H9 (cell line): ENCODE measurements around the gene MST1. TPM values are rescaled to one million over a fixed set of nuclear protein-coding genes. Genes with fewer than 3 reads are reported as not detected.

Experiments used
- DNase-seq: peaks from one replicate; pipeline ENCODE4 v3.0.0-alpha.2; 2017
- H2AFZ ChIP-seq: one replicate; pipeline ENCODE4 v1.6.1; 2013; ENCODE audit warnings: mild to moderate bottlenecking, low read length, control low read depth, moderate library complexity
- H2AK5ac ChIP-seq: 2 replicates; pipeline ENCODE4 v1.6.1; 2013; ENCODE audit warnings: low read length, control low read depth, mixed read lengths; ENCODE audit not compliant: insufficient read length
- H2BK120ac ChIP-seq: one replicate; pipeline ENCODE4 v1.6.1; 2013; ENCODE audit warnings: low read depth, mild to moderate bottlenecking, low read length, control low read depth, inconsistent platforms; ENCODE audit not compliant: poor library complexity, severe bottlenecking
- H2BK12ac ChIP-seq: 2 replicates; pipeline ENCODE4 v1.6.1; 2013; ENCODE audit warnings: low read length, control low read depth, mixed read lengths, low read depth; ENCODE audit not compliant: insufficient read length
- H2BK15ac ChIP-seq: 2 replicates; pipeline ENCODE4 v1.6.1; 2013; ENCODE audit warnings: low read depth, low read length, control low read depth
- H2BK20ac ChIP-seq: one replicate; pipeline ENCODE4 v1.6.1; 2013; ENCODE audit warnings: low read depth, mild to moderate bottlenecking, low read length, control low read depth, inconsistent platforms; ENCODE audit not compliant: poor library complexity, severe bottlenecking
- H2BK5ac ChIP-seq: 2 replicates; pipeline ENCODE4 v1.6.1; 2013; ENCODE audit warnings: low read length, control low read depth, mixed read lengths; ENCODE audit not compliant: insufficient read length
- H3K14ac ChIP-seq: 2 replicates; pipeline ENCODE4 v1.6.1; 2013; ENCODE audit warnings: low read length, control low read depth; ENCODE audit not compliant: insufficient read depth
- H3K18ac ChIP-seq: 2 replicates; pipeline ENCODE4 v1.6.1; 2013; ENCODE audit warnings: low read depth, mild to moderate bottlenecking, mixed read lengths, low read length, control low read depth; ENCODE audit not compliant: insufficient read length
- H3K23ac ChIP-seq: 2 replicates; pipeline ENCODE4 v1.6.1; 2013; ENCODE audit warnings: low read length, control low read depth, mixed read lengths, low read depth; ENCODE audit not compliant: insufficient read length
- H3K23me2 ChIP-seq: 2 replicates; pipeline ENCODE4 v1.6.1; 2013; ENCODE audit warnings: low read depth, mild to moderate bottlenecking, mixed read lengths, low read length, control low read depth; ENCODE audit not compliant: insufficient read length, poor library complexity, severe bottlenecking
- H3K27ac ChIP-seq: 2 replicates; pipeline ENCODE4 v1.5.1; 2013; ENCODE audit warnings: low read length, control low read depth, mixed read lengths, low read depth; ENCODE audit not compliant: insufficient read length
- H3K27me3 ChIP-seq: 2 replicates; pipeline ENCODE4 v1.6.1; 2013; ENCODE audit warnings: low read length, control low read depth, inconsistent platforms; ENCODE audit not compliant: insufficient read depth
- H3K4ac ChIP-seq: 2 replicates; pipeline ENCODE4 v1.6.1; 2013; ENCODE audit warnings: low read depth, mild to moderate bottlenecking, control low read depth, inconsistent platforms, low read length, moderate library complexity
- H3K4me1 ChIP-seq: 2 replicates; pipeline ENCODE4 v1.6.1; 2013; ENCODE audit warnings: low read length, control low read depth, inconsistent platforms; ENCODE audit not compliant: insufficient read depth
- H3K4me2 ChIP-seq: 2 replicates; pipeline ENCODE4 v1.6.1; 2013; ENCODE audit warnings: low read length, control low read depth, mixed read lengths; ENCODE audit not compliant: insufficient read length, insufficient read depth
- H3K56ac ChIP-seq: 2 replicates; pipeline ENCODE4 v1.6.1; 2013; ENCODE audit warnings: low read depth, mild to moderate bottlenecking, mixed read lengths, low read length, control low read depth; ENCODE audit not compliant: insufficient read length
- H3K79me1 ChIP-seq: 2 replicates; pipeline ENCODE4 v1.6.1; 2013; ENCODE audit warnings: low read depth, mild to moderate bottlenecking, moderate library complexity, low read length, control low read depth, inconsistent platforms; ENCODE audit not compliant: insufficient read depth, poor library complexity, severe bottlenecking
- H3K79me2 ChIP-seq: 2 replicates; pipeline ENCODE4 v1.6.1; 2013; ENCODE audit warnings: low read length, control low read depth, inconsistent platforms; ENCODE audit not compliant: insufficient read depth
- H3K9ac ChIP-seq: 2 replicates; pipeline ENCODE4 v1.6.1; 2013; ENCODE audit warnings: low read length, control low read depth, mixed read lengths; ENCODE audit not compliant: insufficient read length; ENCODE audit errors: extremely low read depth
- H3K9me3 ChIP-seq: one replicate; pipeline ENCODE4 v1.6.1; 2013; ENCODE audit warnings: low read depth, low read length, inconsistent platforms; ENCODE audit not compliant: control insufficient read depth
- H3T11ph ChIP-seq: one replicate; pipeline ENCODE4 v1.6.1; 2013; ENCODE audit warnings: mild to moderate bottlenecking, low read length, control low read depth, inconsistent platforms
- H4K20me1 ChIP-seq: one replicate; pipeline ENCODE4 v1.6.1; 2013; ENCODE audit not compliant: control insufficient read depth, insufficient read length, insufficient read depth
- H4K5ac ChIP-seq: 2 replicates; pipeline ENCODE4 v1.6.1; 2013; ENCODE audit warnings: low read depth, mild to moderate bottlenecking, mixed read lengths, low read length, control low read depth; ENCODE audit not compliant: insufficient read length
- H4K8ac ChIP-seq: replicated peaks from 2 replicates; pipeline ENCODE4 v1.6.1; 2013; ENCODE audit warnings: low read length, control low read depth, mixed read lengths, low read depth; ENCODE audit not compliant: insufficient read length
- H4K91ac ChIP-seq: 2 replicates; pipeline ENCODE4 v1.6.1; 2013; ENCODE audit warnings: low read depth, mild to moderate bottlenecking, moderate library complexity, mixed read lengths, low read length, control low read depth; ENCODE audit not compliant: insufficient read length
- H3K27ac Mint-ChIP-seq, 3 experiments: 2 replicates in 2 of 3; 3 replicates in 1 of 3; pipeline ENCODE4 v1.8.0; 2020 to 2021; ENCODE audit warnings: mixed read lengths in 3 of 3, mild to moderate bottlenecking in 1 of 3, moderate library complexity in 1 of 3
- H3K27me3 Mint-ChIP-seq: 2 replicates; pipeline ENCODE4 v1.8.0; 2021; ENCODE audit warnings: low read depth, mild to moderate bottlenecking, moderate library complexity, mixed read lengths
- H3K36me3 Mint-ChIP-seq, 3 experiments: 2 replicates in 2 of 3; 3 replicates in 1 of 3; pipeline ENCODE4 v1.8.0; 2020 to 2021; ENCODE audit warnings: low read depth in 3 of 3, mixed read lengths in 3 of 3; ENCODE audit not compliant: insufficient read depth in 1 of 3
- H3K4me1 Mint-ChIP-seq, 2 experiments: 2 replicates each; pipeline ENCODE4 v1.8.0; 2020; ENCODE audit warnings: mixed read lengths in 2 of 2
- H3K4me3 Mint-ChIP-seq, 2 experiments: 2 replicates in 1 of 2; 3 replicates in 1 of 2; pipeline ENCODE4 v1.8.0; 2020 to 2021; ENCODE audit warnings: mild to moderate bottlenecking in 2 of 2, mixed read lengths in 2 of 2, moderate library complexity in 1 of 2
- H3K9me3 Mint-ChIP-seq, 2 experiments: 2 replicates in 1 of 2; 3 replicates in 1 of 2; pipeline ENCODE4 v1.8.0; 2020; ENCODE audit warnings: mild to moderate bottlenecking in 2 of 2, mixed read lengths in 2 of 2, moderate library complexity in 1 of 2
- WGBS: extraction: QIAGEN DNeasy Blood & Tissue Kit; methylation state at CpG from one replicate; pipeline ENCODE4 v1.1.7; 2013; ENCODE audit warnings: missing lambda C conversion rate, low lambda C conversion rate, mixed read lengths; ENCODE audit not compliant: insufficient read length; ENCODE audit errors: extremely low coverage; 5-methylcytosine and 5-hydroxymethylcytosine counted together
- total RNA-seq: library from RNA; stranded (reverse); gene quantifications from 2 replicates; pipeline ENCODE4 v1.2.1, GENCODE V29; 2021
- TF ChIP-seq, protein P1 (sequence below): fragments of 200-600 bp; sonication (generic); conservative IDR thresholded peaks from 3 replicates; pipeline ENCODE4 v1.8.0; 2021; ENCODE audit warnings: antibody characterized with exemption, mild to moderate bottlenecking

Gene MST1
- total RNA-seq, 1 experiment from 2014 or later: 8.9 TPM

DNA sequence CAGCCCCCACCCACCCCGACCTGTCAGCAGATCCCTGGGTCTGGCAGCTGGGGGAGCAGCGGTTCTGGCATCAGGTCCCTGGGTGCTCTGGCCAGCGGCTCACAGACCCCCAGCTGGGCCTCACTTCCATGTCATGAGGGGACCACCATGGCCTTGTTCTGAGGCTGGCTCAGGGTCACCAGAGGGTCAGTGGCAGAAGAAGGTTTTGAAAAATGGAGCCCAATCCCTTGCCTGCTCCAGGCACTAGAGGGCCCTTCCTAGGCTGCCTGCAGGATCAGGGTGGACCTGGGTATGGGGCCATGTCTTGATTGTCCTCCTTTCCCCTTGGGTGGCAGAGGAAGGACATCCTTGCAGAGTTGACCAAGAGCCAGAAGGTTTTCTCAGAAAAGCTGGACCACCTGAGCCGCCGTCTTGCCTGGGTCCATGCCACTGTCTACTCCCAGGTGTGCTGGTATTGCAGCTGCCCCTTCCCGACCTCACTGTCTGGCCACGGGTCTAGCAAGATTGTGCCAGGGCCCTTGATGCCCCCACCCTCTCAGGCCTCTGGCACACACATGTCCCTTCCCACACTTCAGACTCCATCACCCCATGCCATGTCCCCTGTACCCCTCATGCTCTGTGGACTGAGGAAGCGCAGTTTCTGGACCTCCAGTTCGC is 17.3 kb upstream of the MST1 start:
- H3K23ac ChIP-seq: no peak overlapping the region
- H2BK5ac ChIP-seq: no peak overlapping the region
- H3T11ph ChIP-seq: no peak overlapping the region
- no peaks in the 10 kb centered on the region for H3K79me1 ChIP-seq
- H3K4me2 ChIP-seq: no peak overlapping the region
- Mint-ChIP-seq H3K27ac (no peak overlapping the region; a peak in 1 of 7 replicates), H3K4me1 (peaks cover 8% of the 10 kb centered on the region in 2 experiments), H3K27me3 (no peaks in the 10 kb centered on the region), H3K36me3 (peaks cover 4 to 20% (median 18%) of the 10 kb centered on the region in 3 experiments; a peak in 6 of 7 replicates), H3K4me3 (no peak overlapping the region), H3K9me3 (no peaks in the 10 kb centered on the region)
- H3K56ac ChIP-seq: no peak overlapping the region
- H4K5ac ChIP-seq: no peak overlapping the region
- H3K4me1 ChIP-seq: no peaks in the 10 kb centered on the region
- H3K14ac ChIP-seq: no peak overlapping the region
- no peak overlapping the region for H3K9ac ChIP-seq
- no peak for DNase-seq
- H3K27ac ChIP-seq: no peak overlapping the region
- H2AK5ac ChIP-seq: no peak overlapping the region
- no peak overlapping the region for H4K8ac ChIP-seq
- no peaks in the 10 kb centered on the region for H3K79me2 ChIP-seq
- H2BK15ac ChIP-seq: no peak overlapping the region
- H3K23me2 ChIP-seq: no peaks in the 10 kb centered on the region
- H3K9me3 ChIP-seq: no peaks in the 10 kb centered on the region
- no peaks in the 10 kb centered on the region for H3K27me3 ChIP-seq
- no peak overlapping the region for H3K4ac ChIP-seq
- H2AFZ ChIP-seq: no peak overlapping the region
- H2BK12ac ChIP-seq: no peak overlapping the region
- no peaks in the 10 kb centered on the region for H4K20me1 ChIP-seq
- no peak overlapping the region for H3K18ac ChIP-seq
- TF ChIP-seq, protein P1, sequence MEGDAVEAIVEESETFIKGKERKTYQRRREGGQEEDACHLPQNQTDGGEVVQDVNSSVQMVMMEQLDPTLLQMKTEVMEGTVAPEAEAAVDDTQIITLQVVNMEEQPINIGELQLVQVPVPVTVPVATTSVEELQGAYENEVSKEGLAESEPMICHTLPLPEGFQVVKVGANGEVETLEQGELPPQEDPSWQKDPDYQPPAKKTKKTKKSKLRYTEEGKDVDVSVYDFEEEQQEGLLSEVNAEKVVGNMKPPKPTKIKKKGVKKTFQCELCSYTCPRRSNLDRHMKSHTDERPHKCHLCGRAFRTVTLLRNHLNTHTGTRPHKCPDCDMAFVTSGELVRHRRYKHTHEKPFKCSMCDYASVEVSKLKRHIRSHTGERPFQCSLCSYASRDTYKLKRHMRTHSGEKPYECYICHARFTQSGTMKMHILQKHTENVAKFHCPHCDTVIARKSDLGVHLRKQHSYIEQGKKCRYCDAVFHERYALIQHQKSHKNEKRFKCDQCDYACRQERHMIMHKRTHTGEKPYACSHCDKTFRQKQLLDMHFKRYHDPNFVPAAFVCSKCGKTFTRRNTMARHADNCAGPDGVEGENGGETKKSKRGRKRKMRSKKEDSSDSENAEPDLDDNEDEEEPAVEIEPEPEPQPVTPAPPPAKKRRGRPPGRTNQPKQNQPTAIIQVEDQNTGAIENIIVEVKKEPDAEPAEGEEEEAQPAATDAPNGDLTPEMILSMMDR: no peak
- H2BK120ac ChIP-seq: no peak overlapping the region
- WGBS: no CpG with 5 or more reads among the region's 9 CpGs
- no peak overlapping the region for H4K91ac ChIP-seq
- H2BK20ac ChIP-seq: no peak overlapping the region
